Gastroesophageal sphincter (tissue), 4 donors: Measurements from ENCODE around the gene WFIKKN2. TPM values are rescaled to one million over a fixed set of nuclear protein-coding genes. Genes with fewer than 3 reads are reported as not detected.
A peak's percentile ranks its signal among the peaks of the same experiment; 100 is the strongest.
"Not testable (repeated sequence)": the region's sequence is repeated elsewhere in the genome, so short reads cannot be mapped to it uniquely, and the experiment has no call there.

Source experiments
- ATAC-seq: fragments of 150-250 bp; one replicate; pipeline ENCODE4 v1.9.1; 2016; ENCODE audit warnings: mild to moderate bottlenecking, moderate library complexity
- H3K27ac ChIP-seq, 4 donors: fragments of 200-600 bp; sonication (generic) in 3 of 4; 1 replicate in 3 of 4; 2 replicates in 1 of 4; pipeline ENCODE4 v1.5.1; 2016 to 2019
- H3K27me3 ChIP-seq: fragments of 200-600 bp; sonication (generic); one replicate; pipeline ENCODE4 v1.5.1; 2019
- H3K36me3 ChIP-seq, 2 donors: fragments of 200-600 bp; sonication (generic); one replicate each; pipeline ENCODE4 v1.5.1; 2019; ENCODE audit warnings: control low read depth in 1 of 2
- H3K4me1 ChIP-seq, 3 donors: fragments of 200-600 bp; sonication (generic); 1 replicate in 2 of 3; 2 replicates in 1 of 3; pipeline ENCODE4 v1.5.1; 2016 to 2019; ENCODE audit warnings: control low read depth in 2 of 3
- H3K4me3 ChIP-seq, 2 donors: fragments of 200-600 bp; sonication (generic); one replicate each; pipeline ENCODE4 v1.5.1; 2019; ENCODE audit warnings: mild to moderate bottlenecking in 1 of 2, moderate library complexity in 1 of 2
- H3K9me3 ChIP-seq, 3 donors: fragments of 200-600 bp; sonication (generic); one replicate each; pipeline ENCODE4 v1.5.1; 2017 to 2019; ENCODE audit warnings: control low read depth in 2 of 3
- CTCF ChIP-seq, 4 experiments: fragments of 200-600 bp in 2 of 4; fragments of 450-650 bp in 2 of 4; sonication (generic) in 1 of 4; IDR thresholded peaks; one replicate each; pipeline ENCODE4 v1.5.1; 2017 to 2019; ENCODE audit warnings: antibody characterized with exemption in 4 of 4, mild to moderate bottlenecking in 2 of 4, moderate library complexity in 2 of 4
- EP300 ChIP-seq: sonication (generic); formaldehyde crosslinking; IDR thresholded peaks from one replicate; pipeline ENCODE4 v1.6.1; 2017; ENCODE audit warnings: antibody characterized with exemption, mild to moderate bottlenecking
- POLR2A ChIP-seq, 2 donors: fragments of 450-650 bp; IDR thresholded peaks; one replicate each; pipeline ENCODE4 v1.6.1; 2017; ENCODE audit warnings: antibody characterized with exemption in 2 of 2, mild to moderate bottlenecking in 2 of 2, moderate library complexity in 1 of 2
- POLR2AphosphoS5 ChIP-seq: sonication (generic); formaldehyde crosslinking; IDR thresholded peaks from one replicate; pipeline ENCODE4 v1.6.1; 2017; ENCODE audit warnings: antibody characterized with exemption
- WGBS, 2 donors: methylation state at CpG; one replicate each; pipeline ENCODE4 v1.1.5; 2018; ENCODE audit warnings: low coverage in 1 of 2; 5-methylcytosine and 5-hydroxymethylcytosine counted together
- total RNA-seq, 4 donors: library from RNA; depleted of rRNA; stranded (reverse); fragments of >200 nt; gene quantifications; one replicate each; pipeline ENCODE4 v1.1.0, GENCODE V29; 2016

The WFIKKN2 gene
- total RNA-seq, 4 donors from 2014 or later = 0.16 to 0.69 (median 0.36) TPM

GRCh38 chr17:50855708-50856330 lies 20.4 kb downstream of the WFIKKN2 start:
- peaks cover 0 to 34% (median 0%) of the 10 kb centered on the region in 3 donors for H3K4me1 ChIP-seq
- no peak for TF ChIP-seq POLR2AphosphoS5
- TF ChIP-seq POLR2A (IDR thresholded peaks at IDR 0.05) = no peak
- no peak for TF ChIP-seq EP300
- no peak for TF ChIP-seq CTCF (IDR thresholded peaks at IDR 0.05)
- no peak overlapping the region for H3K4me3 ChIP-seq
- H3K9me3 ChIP-seq = no peaks in the 10 kb centered on the region
- H3K27ac ChIP-seq = no peak overlapping the region
- 46 to 51% methylated on average over 6 of the region's 6 CpGs for WGBS, 2 donors
- H3K36me3 ChIP-seq = no peaks in the 10 kb centered on the region
- ATAC-seq = no peak
- no peaks in the 10 kb centered on the region for H3K27me3 ChIP-seq

GRCh38 chr17:50856431-50856830 lies 21.0 kb downstream of the WFIKKN2 start:
- Histone ChIP-seq H3K4me1 (peaks cover 0 to 40% (median 0%) of the 10 kb centered on the region in 3 donors), H3K27ac (no peak overlapping the region), H3K9me3 (no peaks in the 10 kb centered on the region), H3K27me3 (no peaks in the 10 kb centered on the region), H3K36me3 (no peaks in the 10 kb centered on the region), H3K4me3 (no peak overlapping the region)
- TF ChIP-seq CTCF (IDR thresholded peaks at IDR 0.05) (no peak), EP300 (no peak), POLR2AphosphoS5 (no peak)
- 93% methylated on average over 2 of the region's 2 CpGs for WGBS, 2 donors
- ATAC-seq = no peak

DNA sequence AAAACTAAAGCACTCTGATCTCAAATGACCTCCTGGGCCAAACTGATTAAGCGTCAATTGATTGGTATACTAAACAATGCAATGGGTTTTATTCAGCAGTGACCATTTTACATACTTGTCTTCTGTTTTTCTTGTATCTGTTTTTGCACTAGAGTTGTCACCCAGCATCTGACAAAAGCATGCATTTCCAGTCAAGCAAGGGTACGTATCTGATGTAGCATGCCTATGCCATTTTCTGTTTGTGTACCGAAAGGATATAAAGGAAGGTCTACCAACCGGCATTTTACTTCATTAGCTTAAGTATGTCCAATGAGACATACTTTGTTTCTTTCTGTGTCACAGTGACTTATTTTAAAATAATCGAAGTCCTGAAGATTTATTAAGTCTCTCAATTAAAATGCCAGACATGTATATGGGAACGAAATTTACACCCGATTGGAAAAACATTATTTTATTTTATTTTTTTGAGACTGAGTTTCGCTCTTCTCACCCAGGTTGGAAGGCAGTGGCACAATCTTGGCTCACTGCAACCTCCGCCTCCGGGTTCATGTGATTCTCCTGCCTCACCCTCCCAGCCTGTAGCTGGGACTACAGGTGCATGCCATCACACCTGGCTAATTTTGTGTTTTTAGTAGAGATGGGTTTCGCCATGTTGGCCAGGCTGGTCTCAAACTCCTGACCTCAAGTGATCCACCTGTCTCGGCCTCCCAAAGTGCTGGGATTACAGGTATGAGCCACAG lies 23.3 kb downstream of the WFIKKN2 start:
- H3K9me3 ChIP-seq = no peaks in the 10 kb centered on the region
- H3K27me3 ChIP-seq = no peaks in the 10 kb centered on the region
- ATAC-seq = no peak
- peaks cover 0 to 17% of the 10 kb centered on the region in 2 donors for H3K36me3 ChIP-seq
- H3K4me1 ChIP-seq = peaks cover 0 to 40% (median 0%) of the 10 kb centered on the region in 3 donors
- peak overlapping the region in 1 of 4 donors; percentile 100 for H3K27ac ChIP-seq
- no peak overlapping the region for H3K4me3 ChIP-seq
- TF ChIP-seq POLR2A (IDR thresholded peaks at IDR 0.05) (no peak), POLR2AphosphoS5 (no peak), CTCF (IDR thresholded peaks at IDR 0.05) (no peak), EP300 (no peak)
- 84 to 93% methylated on average over 10 to 12 of the region's 12 CpGs for WGBS, 2 donors

- Histone ChIP-seq H3K4me1 (peaks cover 0 to 47% (median 0%) of the 10 kb centered on the region in 3 donors), H3K27ac (peak overlapping the region in 3 of 4 donors; percentile 36 to 100 (median 100)), H3K36me3 (peaks cover 0 to 17% of the 10 kb centered on the region in 2 donors)
- H3K27me3 ChIP-seq, ATAC-seq, H3K4me3 ChIP-seq, H3K9me3 ChIP-seq: not testable (repeated sequence)
- 92 to 96% methylated on average over 9 of the region's 15 CpGs for WGBS, 2 donors
These were observed 24.3 kb downstream of the WFIKKN2 start for GRCh38 chr17:50859727-50860126.

DNA sequence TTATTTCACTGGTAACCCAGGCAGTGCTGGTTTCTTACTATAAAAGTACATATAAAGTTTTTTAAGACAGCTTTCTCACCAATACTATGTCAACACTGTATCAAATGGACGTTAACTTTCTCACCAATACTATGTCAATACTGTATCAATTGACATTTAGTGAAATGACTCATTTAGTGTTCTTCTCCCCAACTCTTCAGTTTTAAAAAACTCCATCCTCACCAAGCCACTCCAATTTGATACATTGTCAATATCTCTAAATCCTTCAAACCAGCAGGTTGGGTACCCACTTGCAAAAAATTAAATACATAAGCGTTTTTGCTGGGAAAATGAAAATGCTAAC lies 25.9 kb downstream of the WFIKKN2 start:
- TF ChIP-seq POLR2AphosphoS5 (no peak), POLR2A (IDR thresholded peaks at IDR 0.05) (no peak), EP300 (no peak), CTCF (IDR thresholded peaks at IDR 0.05) (no peak)
- no peaks in the 10 kb centered on the region for H3K9me3 ChIP-seq
- H3K4me3 ChIP-seq = peak overlapping the region in 1 of 2 donors; percentile 92
- 43 to 53% methylated on average over 2 of the region's 2 CpGs for WGBS, 2 donors
- no peaks in the 10 kb centered on the region for H3K27me3 ChIP-seq
- H3K4me1 ChIP-seq = peaks cover 0 to 43% (median 0%) of the 10 kb centered on the region in 3 donors
- ATAC-seq = no peak
- H3K27ac ChIP-seq = peak overlapping the region; percentile 9 to 100 (median 80)
- peaks cover 0 to 17% of the 10 kb centered on the region in 2 donors for H3K36me3 ChIP-seq
